Endodermal cell (in vitro differentiated cells): ENCODE measurements around the gene LPP. TPM values are rescaled to one million over a fixed set of nuclear protein-coding genes. Genes with fewer than 3 reads are reported as not detected.

ENCODE experiments used
- DNase-seq: peaks from one replicate; pipeline ENCODE4 v3.0.0-alpha.2; 2017
- H3K27ac ChIP-seq: 2 replicates; pipeline ENCODE4 v1.5.1; 2013; ENCODE audit warnings: mild to moderate bottlenecking, low read depth, low read length, moderate library complexity
- H3K27me3 ChIP-seq: 2 replicates; pipeline ENCODE4 v1.6.1; 2013; ENCODE audit warnings: mild to moderate bottlenecking, low read length, moderate library complexity; ENCODE audit not compliant: insufficient read depth, control insufficient read depth, poor library complexity, severe bottlenecking
- H3K36me3 ChIP-seq: 2 replicates; pipeline ENCODE4 v1.7.0; 2013; ENCODE audit warnings: mild to moderate bottlenecking, low read length, moderate library complexity; ENCODE audit not compliant: control insufficient read depth, insufficient read depth
- H3K4me1 ChIP-seq: one replicate; pipeline ENCODE4 v1.7.0; 2013; ENCODE audit warnings: low read length; ENCODE audit not compliant: control insufficient read depth, insufficient read depth
- H3K4me3 ChIP-seq: 2 replicates; pipeline ENCODE4 v1.5.1; 2013; ENCODE audit warnings: mild to moderate bottlenecking, low read length, moderate library complexity
- H3K9ac ChIP-seq: 2 replicates; pipeline ENCODE4 v1.6.1; 2013; ENCODE audit warnings: mild to moderate bottlenecking, low read length, moderate library complexity; ENCODE audit not compliant: poor library complexity, severe bottlenecking; ENCODE audit errors: extremely low read depth
- H3K9me3 ChIP-seq: 2 replicates; pipeline ENCODE4 v1.6.1; 2013; ENCODE audit warnings: mild to moderate bottlenecking, low read length, moderate library complexity; ENCODE audit not compliant: control insufficient read depth
- H3K27ac Mint-ChIP-seq: 2 replicates; pipeline ENCODE4 v1.8.0; 2020; ENCODE audit warnings: mixed read lengths
- H3K27me3 Mint-ChIP-seq: 2 replicates; pipeline ENCODE4 v1.8.0; 2021; ENCODE audit warnings: mild to moderate bottlenecking, mixed read lengths; ENCODE audit not compliant: insufficient read depth
- H3K36me3 Mint-ChIP-seq: 2 replicates; pipeline ENCODE4 v1.8.0; 2020; ENCODE audit warnings: low read depth, mixed read lengths
- H3K4me1 Mint-ChIP-seq: 2 replicates; pipeline ENCODE4 v1.8.0; 2020; ENCODE audit warnings: mixed read lengths
- H3K4me3 Mint-ChIP-seq: 2 replicates; pipeline ENCODE4 v1.8.0; 2020; ENCODE audit warnings: mild to moderate bottlenecking, moderate library complexity, mixed read lengths
- H3K9me3 Mint-ChIP-seq: 2 replicates; pipeline ENCODE4 v1.8.0; 2020; ENCODE audit warnings: mild to moderate bottlenecking, mixed read lengths
- CTCF ChIP-seq: fragments of 200-600 bp; sonication (generic); conservative IDR thresholded peaks from 2 replicates; pipeline ENCODE4 v1.5.0; 2021; ENCODE audit warnings: antibody characterized with exemption, mild to moderate bottlenecking
- WGBS, 2 experiments: methylation state at CpG; one replicate each; pipeline versions ENCODE4 v1.1.5 to v1.1.7; 2013; ENCODE audit warnings: missing lambda C conversion rate in 2 of 2, mixed read lengths in 1 of 2; ENCODE audit not compliant: insufficient coverage in 1 of 2, insufficient read length in 1 of 2; 5-methylcytosine and 5-hydroxymethylcytosine counted together
- total RNA-seq, 2 donors: library from RNA; stranded (reverse); fragmentation: NEBNext Ultra II Directional in 1 of 2; extraction: Animal tissue kit (Norgen Biotek cat#: 25700) in 1 of 2; gene quantifications; 2 replicates in 1 of 2; 3 replicates in 1 of 2; pipeline ENCODE4 v1.2.1, GENCODE V29; 2021

LPP gene
- total RNA-seq, 2 donors from 2014 or later, result 78.0 to 105 TPM

GRCh38 chr3:188867691-188868265 lies 713.8 kb downstream of the LPP start:
- Mint-ChIP-seq H3K9me3 (no peaks in the 10 kb centered on the region), H3K4me3 (no peak overlapping the region), H3K27me3 (no peaks in the 10 kb centered on the region), H3K36me3 (peaks cover 9% of the 10 kb centered on the region), H3K4me1 (peaks cover 13% of the 10 kb centered on the region), H3K27ac (no peak overlapping the region)
- no peak for TF ChIP-seq CTCF
- H3K36me3 ChIP-seq, result peaks cover 16% of the 10 kb centered on the region
- no peak overlapping the region for H3K27ac ChIP-seq
- no peaks in the 10 kb centered on the region for H3K27me3 ChIP-seq
- no peaks in the 10 kb centered on the region for H3K9me3 ChIP-seq
- no peak overlapping the region for H3K9ac ChIP-seq
- H3K4me1 ChIP-seq, result peaks cover 6% of the 10 kb centered on the region
- no peak for DNase-seq
- 89% methylated on average over 4 of the region's 4 CpGs; no CpG with 5 or more reads in 1 of the 2 experiments for WGBS, 2 experiments
- no peak overlapping the region for H3K4me3 ChIP-seq

GRCh38 chr3:188868803-188869202 lies 714.8 kb downstream of the LPP start:
- Histone ChIP-seq H3K36me3 (peaks cover 24% of the 10 kb centered on the region), H3K4me1 (peaks cover 6% of the 10 kb centered on the region), H3K9ac (no peak overlapping the region), H3K27ac (no peak overlapping the region), H3K27me3 (no peaks in the 10 kb centered on the region), H3K4me3 (no peak overlapping the region), H3K9me3 (no peaks in the 10 kb centered on the region)
- H3K9me3 Mint-ChIP-seq, result no peaks in the 10 kb centered on the region
- WGBS, 2 experiments, result 89 to 100% methylated on average over 1 of the region's 1 CpG
- no peak for TF ChIP-seq CTCF
- no peak overlapping the region for H3K4me3 Mint-ChIP-seq
- H3K4me1 Mint-ChIP-seq, result peaks cover 13% of the 10 kb centered on the region
- no peaks in the 10 kb centered on the region for H3K27me3 Mint-ChIP-seq
- H3K27ac Mint-ChIP-seq, result no peak overlapping the region
- no peak for DNase-seq
- H3K36me3 Mint-ChIP-seq, result peaks cover 9% of the 10 kb centered on the region

- Mint-ChIP-seq H3K36me3 (peaks cover 14% of the 10 kb centered on the region), H3K4me3 (no peak overlapping the region), H3K27me3 (no peaks in the 10 kb centered on the region), H3K27ac (no peak overlapping the region), H3K4me1 (peaks cover 13% of the 10 kb centered on the region), H3K9me3 (no peaks in the 10 kb centered on the region)
- H3K36me3 ChIP-seq, result peaks cover 32% of the 10 kb centered on the region
- no peak overlapping the region for H3K9ac ChIP-seq
- no peak for TF ChIP-seq CTCF
- no peaks in the 10 kb centered on the region for H3K27me3 ChIP-seq
- no peak overlapping the region for H3K4me3 ChIP-seq
- H3K4me1 ChIP-seq, result peaks cover 6% of the 10 kb centered on the region
- WGBS, 2 experiments, result 94 to 100% methylated on average over 1 to 3 of the region's 3 CpGs
- H3K9me3 ChIP-seq, result no peaks in the 10 kb centered on the region
- H3K27ac ChIP-seq, result no peak overlapping the region
- DNase-seq, result no peak
Observed at GRCh38 chr3:188869628-188870027, 715.7 kb downstream of the LPP start.
